ENCODE results near the gene IPO4. TPM values are rescaled to one million over a fixed set of nuclear protein-coding genes. Genes with fewer than 3 reads are reported as not detected.
A peak's percentile ranks its signal among the peaks of the same experiment; 100 is the strongest.

The IPO4 gene
- total and polyA plus RNA-seq, 9 of the 15 experiments (the other 6 are each of a cell fraction or from before 2014, with no cell fraction given): 7.3 to 122 (median 31.8) TPM

- TF ChIP-seq ZNF398 (CRISPR knock-in tag; IDR thresholded peaks at IDR 0.05): no peak
- no peak for TF ChIP-seq MITF (IDR thresholded peaks at IDR 0.05)
- no peak for TF ChIP-seq ZBTB9 (CRISPR knock-in tag; IDR thresholded peaks at IDR 0.05)
- peak; percentile 76 for TF ChIP-seq POLR2G (IDR thresholded peaks at IDR 0.05; ENCODE audit: low read depth, low read length)
- TF ChIP-seq OTX1 (CRISPR knock-in tag; IDR thresholded peaks at IDR 0.05): no peak
- no peak for TF ChIP-seq POLR2H (tag; IDR thresholded peaks at IDR 0.05; ENCODE audit: low read depth)
- no peak for TF ChIP-seq ZZZ3 (IDR thresholded peaks at IDR 0.05)
- peak; percentile 70 for TF ChIP-seq POLR2A (conservative IDR thresholded peaks at IDR 0.05)
- no peak for TF ChIP-seq ZNF75A (CRISPR knock-in tag; IDR thresholded peaks at IDR 0.05)
- no peak for TF ChIP-seq PRPF4 (IDR thresholded peaks at IDR 0.05; ENCODE audit: insufficient read depth, low read depth, low read length, poor library complexity, severe bottlenecking)
- peak; percentile 98 for TF ChIP-seq VEZF1 (CRISPR knock-in tag; IDR thresholded peaks at IDR 0.05)
- TF ChIP-seq RBFOX2 (IDR thresholded peaks at IDR 0.05; ENCODE audit: low read depth, low read length): peak; percentile 73
- no peak for TF ChIP-seq ZNF695 (CRISPR knock-in tag; IDR thresholded peaks at IDR 0.05)
- TF ChIP-seq TAF7 (tag; IDR thresholded peaks at IDR 0.05): no peak
- no peak for TF ChIP-seq KHSRP (IDR thresholded peaks at IDR 0.05)
- TF ChIP-seq THRA (IDR thresholded peaks at IDR 0.05): no peak
- no peak for TF ChIP-seq NFIX (CRISPR knock-in tag; IDR thresholded peaks at IDR 0.05; ENCODE audit: low read depth)
- TF ChIP-seq CBFB (CRISPR knock-in tag; IDR thresholded peaks at IDR 0.05): no peak
- no peak for TF ChIP-seq HOXB6 (CRISPR knock-in tag; IDR thresholded peaks at IDR 0.05; ENCODE audit: borderline replicate concordance)
- TF ChIP-seq RNF2 (IDR thresholded peaks at IDR 0.05): peak; percentile 53; the same call in 1 of the 2 replicates
- no peak for TF ChIP-seq CXXC5 (CRISPR knock-in tag; IDR thresholded peaks at IDR 0.05)
- TF ChIP-seq E2F4 (CRISPR knock-in tag; IDR thresholded peaks at IDR 0.05; ENCODE audit: low read depth): no peak
Measured at GRCh38 chr14:24232121-24232644, 43.6 kb upstream of the IPO4 start, which contains the start of gene NEDD8 (continued).
